Neutrophil (primary cell): ENCODE data around the gene ZNF688.

ENCODE experiments used
- H3K27ac ChIP-seq: fragments of 200-600 bp; sonication (generic); 2 replicates; pipeline ENCODE4 v1.5.1; 2016; ENCODE audit warnings: mild to moderate bottlenecking, moderate library complexity
- H3K27me3 ChIP-seq: fragments of 200-600 bp; sonication (generic); 2 replicates; pipeline ENCODE4 v1.6.0; 2016; ENCODE audit warnings: mild to moderate bottlenecking
- H3K36me3 ChIP-seq: fragments of 200-600 bp; sonication (generic); 2 replicates; pipeline ENCODE4 v1.5.1; 2017
- H3K4me1 ChIP-seq, 2 experiments: fragments of 200-600 bp in 1 of 2; sonication (generic) in 1 of 2; 1 replicate in 1 of 2; 2 replicates in 1 of 2; pipeline versions ENCODE4 v1.5.1 to v1.6.1; 2013 to 2016; ENCODE audit warnings: low read depth in 1 of 2, low read length in 1 of 2, mild to moderate bottlenecking in 1 of 2, moderate library complexity in 1 of 2; ENCODE audit not compliant: control insufficient read depth in 1 of 2, insufficient read depth in 1 of 2
- H3K4me3 ChIP-seq, 2 experiments: fragments of 200-600 bp in 1 of 2; sonication (generic) in 1 of 2; 1 replicate in 1 of 2; 2 replicates in 1 of 2; pipeline ENCODE4 v1.5.1; 2013 to 2016; ENCODE audit warnings: low read depth in 1 of 2, low read length in 1 of 2, mild to moderate bottlenecking in 1 of 2, moderate library complexity in 1 of 2
- H3K9me3 ChIP-seq: fragments of 200-600 bp; sonication (generic); 2 replicates; pipeline ENCODE4 v1.5.1; 2016
- CTCF ChIP-seq: fragments of 200-600 bp; sonication (generic); IDR thresholded peaks from 2 replicates; pipeline ENCODE4 v1.5.1; 2016; ENCODE audit warnings: antibody characterized with exemption

ZNF688 gene

GRCh38 chr16:30528799-30529457, 42.6 kb downstream of the ZNF688 start:
- TF ChIP-seq CTCF: no peak
- Histone ChIP-seq H3K27ac (peak overlapping the region; percentile 98), H3K36me3 (peaks cover 15% of the 10 kb centered on the region), H3K4me3 (no peak overlapping the region), H3K27me3 (no peaks in the 10 kb centered on the region), H3K9me3 (no peaks in the 10 kb centered on the region), H3K4me1 (peaks cover 36% of the 10 kb centered on the region in 2 experiments)

GRCh38 chr16:30527635-30528178, 43.8 kb downstream of the ZNF688 start:
- no peaks in the 10 kb centered on the region for H3K27me3 ChIP-seq
- peaks cover 26 to 27% of the 10 kb centered on the region in 2 experiments for H3K4me1 ChIP-seq
- peak overlapping the region; percentile 95 to 98 for H3K4me3 ChIP-seq
- H3K9me3 ChIP-seq: no peaks in the 10 kb centered on the region
- H3K27ac ChIP-seq: peak overlapping the region; percentile 98
- no peak for TF ChIP-seq CTCF
- H3K36me3 ChIP-seq: peaks cover 15% of the 10 kb centered on the region

- Histone ChIP-seq H3K27me3 (no peaks in the 10 kb centered on the region), H3K9me3 (no peaks in the 10 kb centered on the region), H3K4me3 (peak overlapping the region; percentile 95 to 98), H3K36me3 (peaks cover 16% of the 10 kb centered on the region), H3K27ac (peak overlapping the region; percentile 98), H3K4me1 (peaks cover 26 to 27% of the 10 kb centered on the region in 2 experiments)
- TF ChIP-seq CTCF: peak; percentile 46
Measured at GRCh38 chr16:30526823-30527634, 44.5 kb downstream of the ZNF688 start.

- H3K36me3 ChIP-seq: peaks cover 23% of the 10 kb centered on the region
- H3K4me3 ChIP-seq: peak within 1 kb of the TSS; percentile 95 to 98
- peak within 1 kb of the TSS; percentile 98 for H3K27ac ChIP-seq
- H3K4me1 ChIP-seq: peaks cover 26 to 27% of the 10 kb centered on the region in 2 experiments
- H3K27me3 ChIP-seq: no peaks in the 10 kb centered on the region
- no peak for TF ChIP-seq CTCF
- no peaks in the 10 kb centered on the region for H3K9me3 ChIP-seq
Measured at GRCh38 chr16:30526137-30526822, 45.2 kb downstream of the ZNF688 start, which contains the start of gene ZNF768. TSS of gene ZNF768 (minus strand) at chr16:30526566. CDS start at chr16:30526413, 153 bp downstream.

- TF ChIP-seq CTCF: no peak
- peaks cover 28% of the 10 kb centered on the region for H3K36me3 ChIP-seq
- H3K4me3 ChIP-seq: peak overlapping the region; percentile 95 to 98
- H3K4me1 ChIP-seq: peaks cover 26 to 27% of the 10 kb centered on the region in 2 experiments
- no peaks in the 10 kb centered on the region for H3K9me3 ChIP-seq
- H3K27ac ChIP-seq: peak overlapping the region; percentile 98
- no peaks in the 10 kb centered on the region for H3K27me3 ChIP-seq
Measured at GRCh38 chr16:30525844-30526136, 45.7 kb downstream of the ZNF688 start.
